Loucy (cell line): ENCODE data around the gene MKI67.

Source experiments
- CTCF ChIP-seq: fragments of 200-600 bp; sonication (generic); conservative IDR thresholded peaks from 2 replicates; pipeline ENCODE4 v1.5.1; 2014; ENCODE audit warnings: mild to moderate bottlenecking, antibody characterized with exemption, low read length
- EZH2phosphoT487 ChIP-seq: fragments of 200-600 bp; IDR thresholded peaks from 2 replicates; pipeline ENCODE4 v1.6.1; 2018; ENCODE audit warnings: antibody characterized with exemption, mild to moderate bottlenecking, moderate library complexity, borderline replicate concordance

- no peak for TF ChIP-seq CTCF
- no peak for TF ChIP-seq EZH2phosphoT487
These were observed 72.9 kb downstream of the MKI67 start for GRCh38 chr10:128053356-128053755.
